Esophagus squamous epithelium (tissue), 5 donors: ENCODE results near the gene WNT2B. TPM values are rescaled to one million over a fixed set of nuclear protein-coding genes. Genes with fewer than 3 reads are reported as not detected.
"Not testable (repeated sequence)": the region's sequence is repeated elsewhere in the genome, so short reads cannot be mapped to it uniquely, and the experiment has no call there.

Source experiments
- DNase-seq: peaks from one replicate; lab custom pipeline; 2025; lab: John Stamatoyannopoulos, UW
- H3K27ac ChIP-seq, 4 donors: fragments of 200-600 bp; sonication (generic); one replicate each; pipeline ENCODE4 v1.5.1; 2016 to 2019; ENCODE audit warnings: mild to moderate bottlenecking in 1 of 4
- H3K27me3 ChIP-seq, 4 donors: fragments of 200-600 bp; sonication (generic); 1 replicate in 3 of 4; 2 replicates in 1 of 4; pipeline versions ENCODE4 v1.5.1 to v1.6.0; 2017 to 2021; ENCODE audit warnings: antibody characterized with exemption in 1 of 4
- H3K36me3 ChIP-seq, 3 donors: fragments of 200-600 bp; sonication (generic); one replicate each; pipeline ENCODE4 v1.5.1; 2016 to 2019
- H3K4me1 ChIP-seq, 3 donors: fragments of 200-600 bp; sonication (generic); one replicate each; pipeline ENCODE4 v1.5.1; 2017 to 2019
- H3K4me3 ChIP-seq, 4 donors: fragments of 200-600 bp; sonication (generic); 1 replicate in 3 of 4; 2 replicates in 1 of 4; pipeline ENCODE4 v1.5.1; 2016 to 2019; ENCODE audit warnings: mild to moderate bottlenecking in 2 of 4, moderate library complexity in 1 of 4
- H3K9me3 ChIP-seq, 3 donors: fragments of 200-600 bp; sonication (generic); one replicate each; pipeline ENCODE4 v1.5.1; 2016 to 2019
- POLR2A ChIP-seq, 4 donors: fragments of 450-650 bp; IDR thresholded peaks; one replicate each; pipeline ENCODE4 v1.6.1; 2017; ENCODE audit warnings: antibody characterized with exemption in 4 of 4, mild to moderate bottlenecking in 4 of 4, moderate library complexity in 3 of 4
- WGBS, 2 donors: methylation state at CpG; one replicate each; pipeline ENCODE4 v1.1.5; 2018; 5-methylcytosine and 5-hydroxymethylcytosine counted together
- intact Hi-C: fragments of 100-400 bp; cut with DNase I; formaldehyde crosslinking; loops from one replicate; pipeline ENCODE4 v1.15.0; 2022
- total RNA-seq, 4 donors: library from RNA; depleted of rRNA; stranded (reverse); fragments of >200 nt; gene quantifications; one replicate each; pipeline ENCODE4 v1.1.0, GENCODE V29; 2016
- TF ChIP-seq, protein P1 (sequence below), 6 experiments: fragments of 450-650 bp in 4 of 6; fragments of 200-600 bp in 2 of 6; sonication (generic) in 2 of 6; IDR thresholded peaks; one replicate each; pipeline ENCODE4 v1.5.1; 2016 to 2019; ENCODE audit warnings: antibody characterized with exemption in 6 of 6, mild to moderate bottlenecking in 4 of 6, moderate library complexity in 4 of 6
- donor health status: DM: yes; HTN: yes; CAD: no.

Gene WNT2B
- total RNA-seq, 4 donors from 2014 or later, result 2.9 to 11.6 (median 8.2) TPM

DNA sequence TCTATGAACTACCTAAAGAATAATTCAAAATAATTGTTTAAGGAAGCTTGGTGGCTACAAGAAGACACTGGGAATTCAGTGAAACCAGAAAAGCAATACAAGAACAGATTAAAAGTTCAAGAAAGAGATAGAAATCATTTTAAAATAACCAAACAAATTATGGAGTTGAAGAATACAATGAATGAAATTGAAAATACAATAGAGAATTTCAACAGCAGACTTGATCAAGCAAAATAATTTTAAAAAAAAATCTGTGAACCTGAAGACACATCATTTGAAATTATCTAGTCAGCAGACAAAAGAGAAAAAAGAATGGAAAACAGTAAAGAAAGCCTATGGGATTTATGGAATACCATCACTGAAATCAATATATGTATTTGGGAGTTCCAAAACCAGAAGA is 31.2 kb upstream of the WNT2B start:
- H3K9me3 ChIP-seq, result peaks cover 0 to 22% (median 14%) of the 10 kb centered on the region in 3 donors
- no peaks in the 10 kb centered on the region for H3K4me1 ChIP-seq
- intact Hi-C loops, result no loop called here
- no peak overlapping the region for H3K27ac ChIP-seq
- H3K36me3 ChIP-seq, result no peaks in the 10 kb centered on the region
- no peak for TF ChIP-seq POLR2A (IDR thresholded peaks at IDR 0.05)
- TF ChIP-seq, protein P1, sequence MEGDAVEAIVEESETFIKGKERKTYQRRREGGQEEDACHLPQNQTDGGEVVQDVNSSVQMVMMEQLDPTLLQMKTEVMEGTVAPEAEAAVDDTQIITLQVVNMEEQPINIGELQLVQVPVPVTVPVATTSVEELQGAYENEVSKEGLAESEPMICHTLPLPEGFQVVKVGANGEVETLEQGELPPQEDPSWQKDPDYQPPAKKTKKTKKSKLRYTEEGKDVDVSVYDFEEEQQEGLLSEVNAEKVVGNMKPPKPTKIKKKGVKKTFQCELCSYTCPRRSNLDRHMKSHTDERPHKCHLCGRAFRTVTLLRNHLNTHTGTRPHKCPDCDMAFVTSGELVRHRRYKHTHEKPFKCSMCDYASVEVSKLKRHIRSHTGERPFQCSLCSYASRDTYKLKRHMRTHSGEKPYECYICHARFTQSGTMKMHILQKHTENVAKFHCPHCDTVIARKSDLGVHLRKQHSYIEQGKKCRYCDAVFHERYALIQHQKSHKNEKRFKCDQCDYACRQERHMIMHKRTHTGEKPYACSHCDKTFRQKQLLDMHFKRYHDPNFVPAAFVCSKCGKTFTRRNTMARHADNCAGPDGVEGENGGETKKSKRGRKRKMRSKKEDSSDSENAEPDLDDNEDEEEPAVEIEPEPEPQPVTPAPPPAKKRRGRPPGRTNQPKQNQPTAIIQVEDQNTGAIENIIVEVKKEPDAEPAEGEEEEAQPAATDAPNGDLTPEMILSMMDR (IDR thresholded peaks at IDR 0.05), result no peak
- no peak for DNase-seq
- H3K27me3 ChIP-seq, result no peaks in the 10 kb centered on the region
- no peak overlapping the region for H3K4me3 ChIP-seq

GRCh38 chr1:112478314-112478713 is 30.5 kb upstream of the WNT2B start:
- no peak for DNase-seq
- no peaks in the 10 kb centered on the region for H3K4me1 ChIP-seq
- H3K9me3 ChIP-seq, result peaks cover 0 to 22% (median 14%) of the 10 kb centered on the region in 3 donors
- no peaks in the 10 kb centered on the region for H3K27me3 ChIP-seq
- WGBS, 2 donors, result 95% methylated on average over 1 of the region's 1 CpG
- intact Hi-C loops, result no loop called here
- no peaks in the 10 kb centered on the region for H3K36me3 ChIP-seq
- H3K4me3 ChIP-seq, result no peak overlapping the region
- H3K27ac ChIP-seq, result no peak overlapping the region
- TF ChIP-seq POLR2A (IDR thresholded peaks at IDR 0.05), result no peak
- TF ChIP-seq, protein P1 (IDR thresholded peaks at IDR 0.05), result no peak

GRCh38 chr1:112486063-112486462 is 22.7 kb upstream of the WNT2B start:
- H3K4me3 ChIP-seq, H3K27ac ChIP-seq, H3K9me3 ChIP-seq, H3K36me3 ChIP-seq, DNase-seq, intact Hi-C loops, H3K27me3 ChIP-seq, H3K4me1 ChIP-seq: not testable (repeated sequence)
- WGBS, 2 donors, result 100% methylated on average over 1 of the region's 1 CpG

GRCh38 chr1:112487686-112488085 is 21.1 kb upstream of the WNT2B start:
- H3K27ac ChIP-seq, intact Hi-C loops, H3K4me3 ChIP-seq: not testable (repeated sequence)

GRCh38 chr1:112488141-112488540 is 20.6 kb upstream of the WNT2B start:
- no peaks in the 10 kb centered on the region for H3K9me3 ChIP-seq
- no peak for DNase-seq
- 82 to 83% methylated on average over 4 to 5 of the region's 5 CpGs for WGBS, 2 donors

More at GRCh38 chr1:112487686-112488085, 21.1 kb upstream of the WNT2B start:
- 84 to 88% methylated on average over 6 of the region's 6 CpGs for WGBS, 2 donors
- H3K27me3 ChIP-seq, DNase-seq, H3K4me1 ChIP-seq, H3K9me3 ChIP-seq, H3K36me3 ChIP-seq: not testable (repeated sequence)

GRCh38 chr1:112492076-112492475 is 16.7 kb upstream of the WNT2B start:
- DNase-seq, result no peak
- intact Hi-C loops, result no loop called here
- WGBS, 2 donors, result 70 to 75% methylated on average over 1 of the region's 1 CpG
- H3K4me3 ChIP-seq, result no peak overlapping the region
- TF ChIP-seq POLR2A (IDR thresholded peaks at IDR 0.05), result no peak
- TF ChIP-seq, protein P1 (IDR thresholded peaks at IDR 0.05), result no peak
- H3K27ac ChIP-seq, result no peak overlapping the region
- H3K9me3 ChIP-seq, result no peaks in the 10 kb centered on the region
- no peaks in the 10 kb centered on the region for H3K27me3 ChIP-seq
- no peaks in the 10 kb centered on the region for H3K4me1 ChIP-seq
- H3K36me3 ChIP-seq, result no peaks in the 10 kb centered on the region

More at GRCh38 chr1:112488141-112488540, 20.6 kb upstream of the WNT2B start:
- Histone ChIP-seq H3K27ac (no peak overlapping the region), H3K36me3 (no peaks in the 10 kb centered on the region), H3K27me3 (no peaks in the 10 kb centered on the region), H3K4me1 (no peaks in the 10 kb centered on the region), H3K4me3 (no peak overlapping the region)
- no peak for TF ChIP-seq POLR2A (IDR thresholded peaks at IDR 0.05)
- TF ChIP-seq, protein P1 (IDR thresholded peaks at IDR 0.05), result no peak
- intact Hi-C loops, result no loop called here
